Activated naive CD8-positive, alpha-beta T cell treated with anti-CD3 and anti-CD28 coated beads, Interleukin-2, amount 50 U/mL, for 16 hours (primary cell): Measurements from ENCODE around the gene HDGFL3.
"Not testable (repeated sequence)": the region's sequence is repeated elsewhere in the genome, so short reads cannot be mapped to it uniquely, and the experiment has no call there.

Experiments
- DNase-seq: peaks from one replicate; pipeline ENCODE4 v3.0.0-alpha.2; 2020; ENCODE audit warnings: low read depth, low spot score

HDGFL3 gene

GRCh38 chr15:83100097-83100646, 107.5 kb downstream of the HDGFL3 start:
- DNase-seq: no peak

DNA sequence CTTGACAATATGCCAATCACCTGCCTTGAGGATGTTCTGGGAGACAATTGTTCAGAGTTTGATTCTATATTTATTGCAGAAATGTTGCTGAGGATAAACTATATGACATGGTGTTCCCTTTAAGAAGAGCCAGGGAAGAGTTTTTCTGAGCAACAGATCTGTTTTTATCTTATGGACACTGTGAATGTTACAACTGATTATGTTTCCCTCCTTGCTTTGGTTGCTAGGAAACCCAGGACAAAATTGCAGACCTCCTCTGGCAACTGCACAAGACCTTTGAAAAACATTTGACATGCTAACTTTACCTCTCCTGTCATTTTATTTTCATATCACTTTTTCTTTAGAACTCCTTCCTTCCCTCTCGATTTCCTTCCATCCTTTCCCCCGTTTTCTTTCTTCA, 108.3 kb downstream of the HDGFL3 start:
- DNase-seq: no peak

DNA sequence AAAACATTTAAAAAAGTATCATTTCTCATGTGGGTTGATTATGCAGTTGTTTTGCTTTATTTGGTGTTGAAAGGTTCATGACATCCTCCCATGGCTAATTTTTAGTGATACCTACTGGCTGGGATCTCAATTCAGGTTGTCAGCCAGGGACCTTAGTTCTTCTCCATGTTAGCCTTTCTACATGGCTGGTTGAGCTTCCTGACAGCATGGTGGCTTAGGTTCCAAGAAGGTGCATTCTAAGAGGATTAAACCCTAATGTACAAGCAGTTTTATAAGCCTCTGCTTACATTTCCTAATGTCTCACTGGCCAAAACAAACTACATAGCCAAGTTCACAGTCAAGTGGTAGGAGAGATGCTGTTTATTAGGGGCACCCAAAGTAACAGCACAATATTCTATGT, 109.5 kb downstream of the HDGFL3 start:
- DNase-seq: no peak

- DNase-seq: no peak
Measured at GRCh38 chr15:83094583-83094982, 113.0 kb downstream of the HDGFL3 start.

- DNase-seq: no peak
Measured at GRCh38 chr15:83092309-83092976, 115.2 kb downstream of the HDGFL3 start.

DNA sequence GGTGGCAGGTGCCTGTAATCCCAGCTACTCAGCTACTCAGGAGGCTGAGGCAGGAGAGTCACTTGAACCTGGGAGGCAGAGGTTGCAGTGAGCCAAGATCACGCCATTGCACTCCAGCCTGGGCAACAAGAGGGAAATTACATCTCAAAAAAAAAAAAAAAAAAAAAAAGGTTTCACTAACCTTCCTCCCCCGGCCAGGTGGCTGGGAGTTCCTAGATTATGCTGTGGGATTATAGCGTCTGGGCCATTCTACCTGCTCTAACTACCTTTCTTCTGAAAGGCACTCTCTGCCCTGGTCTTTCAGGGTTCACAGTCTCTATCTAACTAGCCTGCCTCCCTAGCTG, 115.7 kb downstream of the HDGFL3 start:
- not testable (repeated sequence) for DNase-seq

- DNase-seq: no peak
Measured at GRCh38 chr15:83090465-83090864, 117.2 kb downstream of the HDGFL3 start.

GRCh38 chr15:83088876-83089275, 118.7 kb downstream of the HDGFL3 start:
- no peak for DNase-seq

DNA sequence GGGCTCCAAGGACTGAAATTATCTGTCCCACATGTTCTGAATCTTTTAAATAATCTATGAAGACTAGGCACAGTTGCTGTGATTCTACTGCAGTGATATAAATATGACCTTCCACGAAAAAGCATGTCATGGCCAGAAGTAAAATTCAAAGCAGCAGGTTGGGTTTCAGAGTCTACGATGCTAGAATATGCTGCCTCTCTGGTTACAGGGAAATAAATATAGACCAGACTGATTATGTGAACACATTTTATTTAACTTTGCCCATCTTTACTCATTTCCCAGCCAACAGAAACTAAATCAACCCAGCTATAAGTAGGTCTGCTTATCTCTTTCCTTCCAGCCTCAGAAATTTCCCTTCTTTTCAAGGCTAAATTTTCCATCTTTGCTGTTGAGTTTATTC, 120.0 kb downstream of the HDGFL3 start:
- no peak for DNase-seq

DNA sequence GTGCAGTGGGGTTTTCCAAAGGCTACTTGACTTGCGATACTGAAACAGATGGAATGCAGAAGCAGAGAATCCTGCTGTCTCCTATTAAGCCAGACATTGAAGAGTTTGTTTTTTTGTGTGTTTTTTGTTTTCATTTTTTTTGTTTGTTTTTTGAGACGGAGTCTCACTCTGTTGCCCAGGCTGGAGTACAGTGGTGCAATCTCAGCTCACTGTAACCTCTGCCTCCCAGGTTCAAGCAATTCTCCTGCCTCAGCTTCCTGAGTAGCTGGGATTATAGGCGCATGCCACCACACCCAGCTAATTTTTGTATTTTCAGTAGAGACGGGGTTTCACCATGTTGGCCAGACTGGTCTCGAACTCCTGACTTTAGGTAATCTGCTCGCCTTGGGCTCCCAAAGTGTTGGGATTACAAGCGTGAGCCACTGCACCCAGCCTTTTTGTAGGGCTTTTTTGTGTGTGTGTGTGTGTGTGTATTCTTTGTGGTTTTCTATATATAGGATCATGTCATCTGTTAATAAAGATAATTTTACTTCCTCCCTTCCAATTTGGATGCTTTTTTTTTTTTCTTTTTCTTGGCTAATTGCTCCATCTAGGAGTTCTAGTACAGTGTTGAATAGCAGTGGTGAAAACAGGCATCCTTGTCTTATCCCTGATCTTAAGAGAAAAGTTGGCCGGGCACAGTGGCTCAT, 121.6 kb downstream of the HDGFL3 start:
- not testable (repeated sequence) for DNase-seq

- DNase-seq: not testable (repeated sequence)
Measured at GRCh38 chr15:83085461-83085860, 122.2 kb downstream of the HDGFL3 start.

- no peak for DNase-seq
Measured at GRCh38 chr15:83082730-83083386, 124.8 kb downstream of the HDGFL3 start.

DNA sequence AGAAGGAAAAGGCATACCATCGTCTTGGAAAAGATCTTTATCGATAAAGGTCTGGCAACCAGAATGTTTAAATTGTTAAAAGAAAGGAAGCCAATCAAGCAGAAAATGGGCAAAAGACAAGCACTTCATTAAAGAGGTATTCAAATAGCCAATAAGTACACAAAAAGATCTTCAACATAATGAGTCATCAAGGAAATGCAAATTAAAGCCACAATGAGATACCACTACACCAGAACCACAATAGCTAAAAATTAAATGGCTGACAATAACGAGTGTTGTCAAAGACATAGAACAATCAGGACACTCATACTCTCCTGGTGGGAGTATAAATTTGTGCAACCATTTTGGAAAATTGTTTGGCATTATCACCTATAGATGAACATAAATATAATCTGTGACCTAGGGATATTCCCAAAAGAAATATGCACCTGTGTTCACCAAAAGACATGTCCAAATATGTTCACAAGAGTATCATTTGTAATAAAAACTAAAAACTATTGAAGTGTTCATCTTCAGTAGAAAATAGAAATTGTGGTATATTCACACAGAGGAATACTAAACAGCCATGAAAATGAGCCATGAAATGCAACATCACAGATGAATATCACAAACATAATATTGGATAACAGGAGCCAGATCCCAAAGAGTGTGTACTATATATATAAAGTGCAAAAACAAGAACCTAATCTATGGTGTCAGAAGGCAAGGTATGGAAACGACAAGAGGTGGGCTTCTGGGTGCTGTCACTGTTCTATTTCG, 126.2 kb downstream of the HDGFL3 start:
- DNase-seq: no peak

DNA sequence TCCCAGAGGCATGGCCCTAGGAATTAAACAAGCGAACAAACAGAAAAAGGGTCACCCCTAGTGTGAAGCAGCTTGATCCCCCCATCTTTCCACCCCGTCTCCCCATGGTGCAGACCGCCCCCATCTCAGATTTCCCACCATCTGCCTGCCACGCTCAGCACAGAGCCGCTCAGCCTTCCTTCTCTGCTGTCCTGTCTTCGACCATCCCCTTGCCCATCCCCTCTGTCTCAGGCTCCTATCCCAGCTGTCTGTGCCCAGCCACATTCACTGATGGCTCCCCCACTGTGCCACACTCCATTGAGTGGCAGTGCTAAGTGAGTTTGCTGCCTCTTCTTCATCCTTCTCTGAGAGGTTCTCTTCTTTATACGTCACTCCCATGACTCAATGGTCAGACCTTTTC, 128.9 kb downstream of the HDGFL3 start:
- DNase-seq: no peak
